Measurements from ENCODE around the gene CELSR1.

DNA sequence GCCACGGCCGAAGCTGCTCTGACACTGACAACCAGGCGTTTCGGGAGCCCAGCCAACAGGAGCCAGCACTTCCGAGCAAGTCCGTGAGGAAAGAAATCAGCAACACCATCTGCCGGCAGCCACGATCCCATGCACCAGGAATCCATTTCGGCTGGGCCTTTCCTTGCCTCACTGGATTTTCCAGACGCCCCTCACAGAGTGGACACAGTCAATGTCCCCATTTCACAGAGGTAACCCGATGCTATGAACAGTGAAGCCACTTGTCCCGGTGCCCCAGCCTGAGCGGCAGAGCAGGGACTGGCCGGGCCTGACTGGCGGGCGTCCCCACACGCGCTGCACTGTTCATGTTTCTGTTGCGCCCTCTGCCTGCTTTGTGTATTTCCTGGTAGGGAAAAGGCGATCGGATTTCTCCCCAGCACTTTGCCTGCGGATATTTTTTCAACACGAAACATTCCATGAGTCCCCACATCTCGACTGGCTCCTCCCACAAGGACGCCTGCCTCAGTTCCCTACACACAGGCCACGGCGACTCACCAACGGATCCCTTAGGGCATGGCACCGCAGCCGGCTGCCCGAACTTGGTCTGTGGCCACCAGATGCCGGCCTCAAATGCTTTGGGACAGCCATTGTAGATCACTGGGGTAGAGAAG lies 146.6 kb downstream of the CELSR1 start:
- TF ChIP-seq, protein P1, sequence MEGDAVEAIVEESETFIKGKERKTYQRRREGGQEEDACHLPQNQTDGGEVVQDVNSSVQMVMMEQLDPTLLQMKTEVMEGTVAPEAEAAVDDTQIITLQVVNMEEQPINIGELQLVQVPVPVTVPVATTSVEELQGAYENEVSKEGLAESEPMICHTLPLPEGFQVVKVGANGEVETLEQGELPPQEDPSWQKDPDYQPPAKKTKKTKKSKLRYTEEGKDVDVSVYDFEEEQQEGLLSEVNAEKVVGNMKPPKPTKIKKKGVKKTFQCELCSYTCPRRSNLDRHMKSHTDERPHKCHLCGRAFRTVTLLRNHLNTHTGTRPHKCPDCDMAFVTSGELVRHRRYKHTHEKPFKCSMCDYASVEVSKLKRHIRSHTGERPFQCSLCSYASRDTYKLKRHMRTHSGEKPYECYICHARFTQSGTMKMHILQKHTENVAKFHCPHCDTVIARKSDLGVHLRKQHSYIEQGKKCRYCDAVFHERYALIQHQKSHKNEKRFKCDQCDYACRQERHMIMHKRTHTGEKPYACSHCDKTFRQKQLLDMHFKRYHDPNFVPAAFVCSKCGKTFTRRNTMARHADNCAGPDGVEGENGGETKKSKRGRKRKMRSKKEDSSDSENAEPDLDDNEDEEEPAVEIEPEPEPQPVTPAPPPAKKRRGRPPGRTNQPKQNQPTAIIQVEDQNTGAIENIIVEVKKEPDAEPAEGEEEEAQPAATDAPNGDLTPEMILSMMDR (conservative IDR thresholded peaks at IDR 0.05; ENCODE audit: low read length): no peak
- TF ChIP-seq EZH2phosphoT487 (IDR thresholded peaks at IDR 0.05; ENCODE audit: borderline replicate concordance, low read depth, low read length): no peak

All from OCI-LY7 (cell line).